H1 (cell line): ENCODE measurements around the gene EXOC2. TPM values are rescaled to one million over a fixed set of nuclear protein-coding genes. Genes with fewer than 3 reads are reported as not detected.

Source experiments
- CTCF ChIA-PET: fragments of 300-600 bp; sonication (Branson Sonifier 250); formaldehyde crosslinking; loops from one replicate; lab custom pipeline; 2021; ENCODE audit not compliant: partially characterized antibody; lab: Charles Lee
- POLR2A ChIA-PET: fragments of 300-600 bp; sonication (Branson Sonifier 250); formaldehyde crosslinking; loops from one replicate; lab custom pipeline; 2021; ENCODE audit warnings: inconsistent platforms; ENCODE audit not compliant: partially characterized antibody; lab: Charles Lee
- DNase-seq, 2 experiments: peaks; one replicate each; pipeline versions ENCODE4 v3.0.0 to v3.0.0-alpha.2; 2010 to 2022; ENCODE audit warnings: low spot score in 2 of 2, low read depth in 1 of 2, mixed read lengths in 1 of 2
- FAIRE-seq: peaks from 2 replicates; lab custom pipeline; 2011; peaks lifted over from hg19 to GRCh38; lab: Jason Lieb, UNC
- H2AFZ ChIP-seq: 2 replicates; pipeline ENCODE4 v1.8.1; 2012; ENCODE audit warnings: low read length, inconsistent platforms
- H2AK5ac ChIP-seq: 2 replicates; pipeline ENCODE4 v1.6.1; 2013; ENCODE audit warnings: low read depth, low read length
- H2BK120ac ChIP-seq: replicated peaks from 2 replicates; pipeline ENCODE3; 2013; ENCODE audit warnings: low read depth, low read length, inconsistent platforms
- H2BK12ac ChIP-seq: 2 replicates; pipeline ENCODE4 v1.6.1; 2013; ENCODE audit warnings: low read depth, low read length
- H2BK15ac ChIP-seq: 2 replicates; pipeline ENCODE4 v1.6.1; 2013; ENCODE audit warnings: low read length
- H2BK20ac ChIP-seq: 2 replicates; pipeline ENCODE4 v1.6.1; 2013; ENCODE audit warnings: low read length
- H2BK5ac ChIP-seq: 2 replicates; pipeline ENCODE4 v1.6.1; 2013; ENCODE audit warnings: low read depth, low read length
- H3K14ac ChIP-seq: 2 replicates; pipeline ENCODE4 v1.6.1; 2013; ENCODE audit warnings: inconsistent platforms; ENCODE audit not compliant: insufficient read length
- H3K18ac ChIP-seq: 2 replicates; pipeline ENCODE4 v1.6.1; 2013; ENCODE audit warnings: low read length; ENCODE audit errors: extremely low read depth
- H3K23ac ChIP-seq: 2 replicates; pipeline ENCODE4 v1.6.1; 2013; ENCODE audit warnings: inconsistent platforms; ENCODE audit not compliant: insufficient read length
- H3K23me2 ChIP-seq: 2 replicates; pipeline ENCODE4 v1.6.1; 2013; ENCODE audit warnings: low read depth, low read length
- H3K27ac ChIP-seq: 2 replicates; pipeline ENCODE4 v1.6.1; 2011; ENCODE audit warnings: low read depth, low read length, inconsistent platforms
- H3K27me3 ChIP-seq, 4 experiments: replicated peaks in 1 of 4; 1 replicate in 1 of 4; 2 replicates in 3 of 4; pipeline versions ENCODE4 v1.6.1 to v1.8.1; 2011 to 2013; ENCODE audit warnings: low read length in 3 of 4, mild to moderate bottlenecking in 3 of 4, inconsistent platforms in 2 of 4, mixed read lengths in 2 of 4, moderate library complexity in 1 of 4; ENCODE audit not compliant: control insufficient read depth in 3 of 4, insufficient read depth in 3 of 4; ENCODE audit errors: extremely low read depth in 1 of 4
- H3K36me3 ChIP-seq, 4 experiments: 2 replicates each; pipeline versions ENCODE4 v1.6.1 to v1.8.1; 2011 to 2013; ENCODE audit warnings: mild to moderate bottlenecking in 4 of 4, low read length in 3 of 4, moderate library complexity in 2 of 4, control low read depth in 1 of 4, inconsistent platforms in 1 of 4; ENCODE audit not compliant: insufficient read depth in 4 of 4, control insufficient read depth in 2 of 4
- H3K4ac ChIP-seq: replicated peaks from 2 replicates; pipeline ENCODE3; 2013; ENCODE audit warnings: low read length, low read depth, mixed read lengths, inconsistent platforms; ENCODE audit not compliant: insufficient read length
- H3K4me1 ChIP-seq, 4 experiments: replicated peaks in 1 of 4; 1 replicate in 1 of 4; 2 replicates in 3 of 4; pipeline versions ENCODE4 v1.6.1 to v1.8.1; 2011 to 2013; ENCODE audit warnings: low read length in 3 of 4, inconsistent platforms in 2 of 4, mixed read lengths in 1 of 4; ENCODE audit not compliant: insufficient read depth in 4 of 4, control insufficient read depth in 3 of 4
- H3K4me2 ChIP-seq, 2 experiments: 2 replicates each; pipeline versions ENCODE4 v1.6.1 to v1.8.1; 2011 to 2013; ENCODE audit warnings: low read depth in 2 of 2, low read length in 2 of 2, control low read depth in 1 of 2, inconsistent platforms in 1 of 2, mild to moderate bottlenecking in 1 of 2; ENCODE audit not compliant: insufficient read depth in 1 of 2
- H3K4me3 ChIP-seq, 4 experiments: fragments of 200-600, 300-600 bp in 1 of 4; sonication (generic), shearing (Covaris generic), sonication (Bioruptor Twin) in 1 of 4; 2 replicates each; pipeline versions ENCODE4 v1.5.1 to v1.8.1; 2011 to 2016; ENCODE audit warnings: low read length in 4 of 4, low read depth in 3 of 4, control low read depth in 2 of 4, inconsistent platforms in 2 of 4, mild to moderate bottlenecking in 2 of 4, mixed read lengths in 1 of 4, moderate library complexity in 1 of 4; ENCODE audit not compliant: insufficient read depth in 2 of 4; ENCODE audit errors: extremely low read depth in 1 of 4
- H3K56ac ChIP-seq: replicated peaks from 2 replicates; pipeline ENCODE3; 2013; ENCODE audit warnings: low read depth, mild to moderate bottlenecking, mixed read lengths, low read length, inconsistent platforms; ENCODE audit not compliant: insufficient read length
- H3K79me1 ChIP-seq: 2 replicates; pipeline ENCODE4 v1.6.1; 2013; ENCODE audit warnings: low read depth, low read length, control low read depth
- H3K79me2 ChIP-seq, 2 experiments: 2 replicates each; pipeline versions ENCODE4 v1.6.1 to v1.8.1; 2012 to 2013; ENCODE audit warnings: low read length in 2 of 2, mild to moderate bottlenecking in 2 of 2, inconsistent platforms in 1 of 2; ENCODE audit not compliant: insufficient read depth in 2 of 2, control insufficient read depth in 1 of 2
- H3K9ac ChIP-seq, 4 experiments: replicated peaks in 1 of 4; 1 replicate in 1 of 4; 2 replicates in 3 of 4; pipeline versions ENCODE4 v1.6.1 to v1.8.1; 2011 to 2013; ENCODE audit warnings: low read depth in 3 of 4, low read length in 3 of 4, control low read depth in 2 of 4, mild to moderate bottlenecking in 2 of 4, moderate library complexity in 2 of 4, inconsistent platforms in 1 of 4; ENCODE audit errors: extremely low read depth in 1 of 4
- H3K9me3 ChIP-seq, 2 experiments: 2 replicates each; pipeline versions ENCODE4 v1.6.1 to v1.8.1; 2012 to 2013; ENCODE audit warnings: mild to moderate bottlenecking in 2 of 2, moderate library complexity in 2 of 2, control low read depth in 1 of 2, inconsistent platforms in 1 of 2, low read depth in 1 of 2, low read length in 1 of 2, mixed read lengths in 1 of 2; ENCODE audit not compliant: insufficient read depth in 2 of 2
- H4K20me1 ChIP-seq, 2 experiments: replicated peaks in 1 of 2; 2 replicates each; pipeline versions ENCODE3 to v1.8.1; 2011 to 2013; ENCODE audit warnings: inconsistent platforms in 2 of 2, low read length in 2 of 2, mild to moderate bottlenecking in 1 of 2; ENCODE audit not compliant: insufficient read depth in 2 of 2, control insufficient read depth in 1 of 2
- H4K5ac ChIP-seq: 2 replicates; pipeline ENCODE4 v1.6.1; 2013; ENCODE audit warnings: low read length, low read depth, mixed read lengths, inconsistent platforms; ENCODE audit not compliant: insufficient read length
- H4K8ac ChIP-seq: 2 replicates; pipeline ENCODE4 v1.8.0; 2013; ENCODE audit warnings: mild to moderate bottlenecking, moderate library complexity, low read length, inconsistent platforms; ENCODE audit not compliant: insufficient read depth; ENCODE audit errors: extremely low read depth
- H4K91ac ChIP-seq: replicated peaks from 2 replicates; pipeline ENCODE3; 2013; ENCODE audit warnings: low read length, mixed read lengths, inconsistent platforms; ENCODE audit not compliant: insufficient read length
- BACH1 ChIP-seq: IDR thresholded peaks from 2 replicates; pipeline ENCODE4 v1.6.1; 2012; ENCODE audit warnings: low read length, improper control_type of control experiment
- HDAC6 ChIP-seq: IDR thresholded peaks from one replicate; pipeline ENCODE4 v1.7.1; 2012; ENCODE audit warnings: low read depth, mild to moderate bottlenecking, inconsistent platforms, low read length, moderate library complexity
- NANOG ChIP-seq: IDR thresholded peaks from 2 replicates; pipeline ENCODE4 v1.6.1; 2011; ENCODE audit warnings: low read length, low read depth, mild to moderate bottlenecking, inconsistent platforms; ENCODE audit not compliant: insufficient read depth, poor library complexity, severe bottlenecking
- TBP ChIP-seq: IDR thresholded peaks from 2 replicates; pipeline ENCODE4 v1.6.1; 2011; ENCODE audit warnings: low read depth, low read length, improper control_type of control experiment
- ZNF274 ChIP-seq: IDR thresholded peaks from 2 replicates; pipeline ENCODE4 v1.7.0; 2012; ENCODE audit warnings: low read length, borderline replicate concordance; ENCODE audit errors: extremely low read depth
- WGBS, 2 experiments: shearing (Covaris generic) in 1 of 2; methylation state at CpG; one replicate each; pipeline versions ENCODE4 v1.1.6 to v1.1.7; 2013 to 2015; ENCODE audit warnings: low lambda C conversion rate in 2 of 2, mixed read lengths in 2 of 2, inconsistent platforms in 1 of 2, low coverage in 1 of 2, missing lambda C conversion rate in 1 of 2; ENCODE audit not compliant: insufficient replicate concordance in 2 of 2, insufficient coverage in 1 of 2, insufficient read length in 1 of 2; ENCODE audit errors: extremely low coverage in 1 of 2, missing lambda C conversion rate in 1 of 2; 5-methylcytosine and 5-hydroxymethylcytosine counted together
- polyA plus RNA-seq, 7 experiments: library from polyadenylated mRNA; depleted of rRNA in 3 of 7; stranded (reverse) in 5 of 7; unstranded in 2 of 7; fragments of >200 nt in 5 of 7; fragments of 200-250 nt in 2 of 7; gene quantifications; 1 replicate in 5 of 7; 2 replicates in 1 of 7; 4 replicates in 1 of 7; pipeline versions ENCODE4 v1.2.1 to v1.2.3, GENCODE V29; 2011 to 2013; ENCODE audit warnings: missing spikeins in 2 of 7, mixed read lengths in 2 of 7
- total RNA-seq: library from RNA; stranded (reverse); fragmentation: NEBNext Ultra II Directional; extraction: Animal tissue kit (Norgen Biotek cat#: 25700); gene quantifications from 2 replicates; pipeline ENCODE4 v1.2.1, GENCODE V29; 2021
- TF ChIP-seq, protein P1 (sequence below): IDR thresholded peaks from 2 replicates; pipeline ENCODE4 v1.6.1; 2012; ENCODE audit warnings: inconsistent platforms

Gene EXOC2
- total and polyA plus RNA-seq, 2 of the 8 experiments (the other 6 are each of a cell fraction or from before 2014, with no cell fraction given) = 25.5 to 44.4 TPM

DNA sequence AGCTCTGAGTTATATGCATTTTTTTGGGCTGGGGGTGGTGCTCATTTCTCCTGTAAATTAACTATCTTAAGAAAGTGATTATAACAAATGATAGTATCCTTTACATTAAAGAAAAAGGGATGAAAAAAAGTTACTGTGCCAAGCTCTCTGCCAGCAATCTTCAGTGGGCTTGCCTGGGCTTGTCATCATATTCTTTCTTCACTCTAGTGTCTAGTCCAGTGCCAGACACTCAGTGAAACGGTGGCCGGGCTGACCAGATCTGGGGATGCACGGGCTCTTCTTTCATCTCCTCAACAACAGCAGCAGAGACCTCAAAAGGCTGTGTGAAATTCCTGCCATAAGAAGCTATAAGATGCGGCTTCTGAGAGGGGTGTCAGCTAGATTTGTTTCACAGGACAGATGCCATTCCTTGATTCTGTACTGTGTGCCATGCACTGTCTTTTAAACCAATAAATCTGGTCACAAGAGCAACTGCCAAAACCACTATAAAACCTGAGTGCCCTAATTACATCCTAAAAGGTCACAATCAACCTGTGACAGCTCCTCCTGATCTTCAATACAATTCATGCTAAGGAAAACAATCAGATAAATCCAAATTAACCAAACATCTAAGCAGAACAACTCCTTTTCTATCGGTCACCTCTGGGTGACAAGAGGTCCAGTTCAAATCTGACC lies 12.1 kb downstream of the EXOC2 start:
- POLR2A ChIA-PET = interaction anchor here (0.8 to 2.9 kb wide), 11 partner anchors 7 to 98 kb away, joined by 3 to 14 read pairs (median 4); partner anchors contain the start of gene EXOC2
- Histone ChIP-seq H3K79me2 (peaks cover 8 to 86% of the 10 kb centered on the region in 2 experiments; a peak in 3 of 4 replicates), H4K20me1 (peaks cover 0 to 2% of the 10 kb centered on the region in 2 experiments)

More for the DNA sequence above, 12.1 kb downstream of the EXOC2 start:
- H3K56ac ChIP-seq = peak overlapping the region; percentile 49
- DNase-seq = peak in 1 of 2 experiments; percentile 43
- H3K9ac ChIP-seq = no peak overlapping the region
- peak overlapping the region; percentile 93 for H3K4ac ChIP-seq
- no peak for FAIRE-seq
- H3K14ac ChIP-seq = peak overlapping the region; percentile 94
- no peaks in the 10 kb centered on the region; the same call in 1 of the 2 replicates for H3K23me2 ChIP-seq
- WGBS, 2 experiments = 44% methylated on average over 5 of the region's 5 CpGs; no CpG with 5 or more reads in 1 of the 2 experiments
- no peaks in the 10 kb centered on the region for H3K36me3 ChIP-seq
- H3K4me2 ChIP-seq = peak overlapping the region; percentile 42 to 53
- peak overlapping the region; percentile 69 for H3K27ac ChIP-seq
- no peak overlapping the region for H2BK15ac ChIP-seq
- no peak overlapping the region for H2AFZ ChIP-seq
- CTCF ChIA-PET = interaction anchor here (0.7 to 3.7 kb wide), 10 partner anchors 8 to 406 kb away, joined by 3 to 18 read pairs (median 7); partner anchors contain the start of gene EXOC2
- no peak overlapping the region for H4K8ac ChIP-seq
- H3K9me3 ChIP-seq = no peaks in the 10 kb centered on the region
- no peak overlapping the region for H3K23ac ChIP-seq
- peaks cover 10 to 45% (median 32%) of the 10 kb centered on the region in 4 experiments for H3K4me1 ChIP-seq
- peak overlapping the region; percentile 3; the same call in 1 of the 2 replicates for H2AK5ac ChIP-seq
- peak overlapping the region in 2 of 4 experiments; percentile 6 to 28; a peak in 4 of 8 replicates for H3K4me3 ChIP-seq
- peak overlapping the region; percentile 99 for H2BK120ac ChIP-seq
- H2BK12ac ChIP-seq = peak overlapping the region; percentile 12
- H2BK5ac ChIP-seq = peak overlapping the region; percentile 74; the same call in 1 of the 2 replicates
- H3K79me1 ChIP-seq = no peaks in the 10 kb centered on the region; the same call in 1 of the 2 replicates
- TF ChIP-seq BACH1 (no peak), ZNF274 (no peak), TBP (no peak), NANOG (no peak), HDAC6 (no peak)
- TF ChIP-seq, protein P1, sequence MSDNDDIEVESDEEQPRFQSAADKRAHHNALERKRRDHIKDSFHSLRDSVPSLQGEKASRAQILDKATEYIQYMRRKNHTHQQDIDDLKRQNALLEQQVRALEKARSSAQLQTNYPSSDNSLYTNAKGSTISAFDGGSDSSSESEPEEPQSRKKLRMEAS = no peak
- peak overlapping the region; percentile 75; the same call in 1 of the 2 replicates for H2BK20ac ChIP-seq
- no peaks in the 10 kb centered on the region for H3K27me3 ChIP-seq
- peak overlapping the region; percentile 90 for H4K91ac ChIP-seq
- peak overlapping the region; percentile 35; the same call in 1 of the 2 replicates for H3K18ac ChIP-seq
- H4K5ac ChIP-seq = peak overlapping the region; percentile 80
